DOHH2 (cell line): Measurements from ENCODE around the gene KLF8.

Experiments
- H3F3A ChIP-seq: fragments of 200-600 bp; sonication (generic), shearing (Covaris generic); 2 replicates; pipeline ENCODE4 v1.6.0; 2016; ENCODE audit warnings: antibody characterized with exemption, mild to moderate bottlenecking; ENCODE audit not compliant: control insufficient read depth, insufficient read depth
- H3K27ac ChIP-seq: fragments of 200-600 bp; sonication (generic); 2 replicates; pipeline ENCODE4 v1.5.1; 2014; ENCODE audit warnings: low read depth, mild to moderate bottlenecking, low read length, moderate library complexity
- H3K27me3 ChIP-seq: fragments of 200-600 bp; sonication (generic); 2 replicates; pipeline ENCODE4 v1.6.1; 2014; ENCODE audit warnings: mild to moderate bottlenecking, low read length, mixed read lengths; ENCODE audit not compliant: control insufficient read depth
- H3K36me3 ChIP-seq: fragments of 200-600 bp; sonication (generic); 2 replicates; pipeline ENCODE4 v1.6.1; 2014; ENCODE audit warnings: mild to moderate bottlenecking, low read length, moderate library complexity, mixed read lengths; ENCODE audit not compliant: control insufficient read depth
- H3K4me1 ChIP-seq: fragments of 200-600 bp; sonication (generic); 2 replicates; pipeline ENCODE4 v1.6.1; 2014; ENCODE audit warnings: mild to moderate bottlenecking, low read length, mixed read lengths; ENCODE audit not compliant: control insufficient read depth
- H3K4me2 ChIP-seq: fragments of 200-600 bp; sonication (generic); 2 replicates; pipeline ENCODE4 v1.6.0; 2014; ENCODE audit warnings: mild to moderate bottlenecking, low read length, moderate library complexity
- H3K4me3 ChIP-seq: fragments of 200-600 bp; sonication (generic); 2 replicates; pipeline ENCODE4 v1.5.1; 2014; ENCODE audit warnings: mild to moderate bottlenecking, low read length, mixed read lengths
- H3K79me2 ChIP-seq: fragments of 200-600 bp; sonication (generic); 2 replicates; pipeline ENCODE4 v1.6.1; 2014; ENCODE audit warnings: mild to moderate bottlenecking, low read length, mixed read lengths; ENCODE audit not compliant: control insufficient read depth
- H3K9me2 ChIP-seq: fragments of 200-600 bp; sonication (generic); replicated peaks from 2 replicates; pipeline ENCODE4 v1.6.1; 2014; ENCODE audit warnings: mild to moderate bottlenecking, low read length, mixed read lengths; ENCODE audit not compliant: control insufficient read depth
- H3K9me3 ChIP-seq: fragments of 200-600 bp; sonication (generic); 2 replicates; pipeline ENCODE4 v1.6.1; 2014; ENCODE audit warnings: antibody characterized with exemption, low read length, mixed read lengths; ENCODE audit not compliant: control insufficient read depth, insufficient read depth
- H4K20me1 ChIP-seq: fragments of 200-600 bp; sonication (generic); 2 replicates; pipeline ENCODE4 v1.6.0; 2014; ENCODE audit warnings: low read depth, mild to moderate bottlenecking, antibody characterized with exemption, low read length, moderate library complexity; ENCODE audit not compliant: control insufficient read depth, insufficient read depth
- EZH2phosphoT487 ChIP-seq: fragments of 200-600 bp; sonication (generic); IDR thresholded peaks from 2 replicates; pipeline ENCODE4 v1.6.1; 2017; ENCODE audit warnings: borderline replicate concordance, mild to moderate bottlenecking, antibody characterized with exemption, low read length, moderate library complexity, mixed read lengths
- TF ChIP-seq, protein P1 (sequence below): fragments of 200-600 bp; sonication (generic); IDR thresholded peaks from one replicate; pipeline ENCODE4 v1.5.1; 2014; ENCODE audit warnings: antibody characterized with exemption, mild to moderate bottlenecking, low read depth, low read length; ENCODE audit not compliant: poor library complexity, severe bottlenecking

KLF8 gene

DNA sequence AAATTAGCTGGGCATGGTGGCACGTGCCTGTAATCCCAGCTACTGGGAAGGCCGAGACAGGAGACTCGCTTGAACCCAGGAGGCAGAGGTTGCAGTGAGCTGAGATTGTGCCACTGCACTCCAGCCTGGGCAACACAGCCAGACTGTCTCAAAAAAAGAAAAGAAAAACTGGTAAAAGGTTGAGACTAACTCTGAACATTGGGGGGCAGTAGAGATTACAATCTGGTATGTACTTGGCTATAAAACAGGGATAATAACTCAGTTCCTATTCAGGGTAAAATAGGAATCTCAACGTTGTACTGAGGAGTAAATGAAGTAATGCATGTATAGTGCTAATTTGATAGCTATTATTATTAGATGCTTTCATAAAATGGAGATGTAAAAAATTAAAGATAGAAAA is 12.5 kb upstream of the KLF8 start:
- Histone ChIP-seq H3K27ac (no peak overlapping the region), H3K4me3 (no peak overlapping the region), H3F3A (no peaks in the 10 kb centered on the region), H3K9me3 (no peaks in the 10 kb centered on the region), H4K20me1 (no peaks in the 10 kb centered on the region), H3K36me3 (no peaks in the 10 kb centered on the region), H3K27me3 (no peaks in the 10 kb centered on the region), H3K4me2 (no peak overlapping the region), H3K9me2 (no peaks in the 10 kb centered on the region), H3K79me2 (no peaks in the 10 kb centered on the region), H3K4me1 (no peaks in the 10 kb centered on the region)
- TF ChIP-seq, protein P1, sequence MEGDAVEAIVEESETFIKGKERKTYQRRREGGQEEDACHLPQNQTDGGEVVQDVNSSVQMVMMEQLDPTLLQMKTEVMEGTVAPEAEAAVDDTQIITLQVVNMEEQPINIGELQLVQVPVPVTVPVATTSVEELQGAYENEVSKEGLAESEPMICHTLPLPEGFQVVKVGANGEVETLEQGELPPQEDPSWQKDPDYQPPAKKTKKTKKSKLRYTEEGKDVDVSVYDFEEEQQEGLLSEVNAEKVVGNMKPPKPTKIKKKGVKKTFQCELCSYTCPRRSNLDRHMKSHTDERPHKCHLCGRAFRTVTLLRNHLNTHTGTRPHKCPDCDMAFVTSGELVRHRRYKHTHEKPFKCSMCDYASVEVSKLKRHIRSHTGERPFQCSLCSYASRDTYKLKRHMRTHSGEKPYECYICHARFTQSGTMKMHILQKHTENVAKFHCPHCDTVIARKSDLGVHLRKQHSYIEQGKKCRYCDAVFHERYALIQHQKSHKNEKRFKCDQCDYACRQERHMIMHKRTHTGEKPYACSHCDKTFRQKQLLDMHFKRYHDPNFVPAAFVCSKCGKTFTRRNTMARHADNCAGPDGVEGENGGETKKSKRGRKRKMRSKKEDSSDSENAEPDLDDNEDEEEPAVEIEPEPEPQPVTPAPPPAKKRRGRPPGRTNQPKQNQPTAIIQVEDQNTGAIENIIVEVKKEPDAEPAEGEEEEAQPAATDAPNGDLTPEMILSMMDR, result no peak
- no peak for TF ChIP-seq EZH2phosphoT487

- Histone ChIP-seq H3K4me3 (no peak overlapping the region), H4K20me1 (no peaks in the 10 kb centered on the region), H3F3A (no peaks in the 10 kb centered on the region), H3K27ac (no peak overlapping the region), H3K79me2 (no peaks in the 10 kb centered on the region), H3K36me3 (no peaks in the 10 kb centered on the region), H3K4me1 (no peaks in the 10 kb centered on the region), H3K9me3 (no peaks in the 10 kb centered on the region), H3K4me2 (no peak overlapping the region), H3K27me3 (no peaks in the 10 kb centered on the region), H3K9me2 (no peaks in the 10 kb centered on the region)
- no peak for TF ChIP-seq EZH2phosphoT487
- TF ChIP-seq, protein P1, result no peak
These were observed 11.1 kb upstream of the KLF8 start for GRCh38 chrX:56221101-56221500.

GRCh38 chrX:56222473-56223000 is 9.6 kb upstream of the KLF8 start:
- no peak overlapping the region for H3K4me3 ChIP-seq
- H3K4me2 ChIP-seq, result no peak overlapping the region
- H3K27me3 ChIP-seq, result no peaks in the 10 kb centered on the region
- H3K9me2 ChIP-seq, result no peaks in the 10 kb centered on the region
- no peak for TF ChIP-seq EZH2phosphoT487
- TF ChIP-seq, protein P1, result no peak
- H3K79me2 ChIP-seq, result no peaks in the 10 kb centered on the region
- no peak overlapping the region for H3K27ac ChIP-seq
- H3K4me1 ChIP-seq, result no peaks in the 10 kb centered on the region
- no peaks in the 10 kb centered on the region for H3F3A ChIP-seq
- H3K36me3 ChIP-seq, result no peaks in the 10 kb centered on the region
- no peaks in the 10 kb centered on the region for H4K20me1 ChIP-seq
- H3K9me3 ChIP-seq, result no peaks in the 10 kb centered on the region
